Measurements from ENCODE around the gene THADA. TPM values are rescaled to one million over a fixed set of nuclear protein-coding genes. Genes with fewer than 3 reads are reported as not detected.

THADA gene
- total and polyA plus RNA-seq, 7 experiments from 2014 or later: 11.7 to 43.0 (median 39.6) TPM

GRCh38 chr2:43481927-43482542 lies 113.8 kb downstream of the THADA start:
- no peaks in the 10 kb centered on the region for H3K27me3 Mint-ChIP-seq
- H3K36me3 Mint-ChIP-seq: peaks cover 7 to 23% (median 12%) of the 10 kb centered on the region in 5 donors
- H3K4me1 ChIP-seq (ENCODE audit: control insufficient read depth in 2 of 2, insufficient read depth in 2 of 2, low read length in 2 of 2): peaks cover 0 to 21% of the 10 kb centered on the region in 2 donors
- no peaks in the 10 kb centered on the region for H3K9me3 Mint-ChIP-seq
- DNase-seq: no peak
- H3K4me3 ChIP-seq (ENCODE audit: low read length): no peak overlapping the region
- intact Hi-C loops (cut with micrococcal nuclease): loop anchor here in 1 of 2 donors (5.0 kb wide), 1 partner anchor 655 kb away; no protein-coding TSS in a partner anchor
- ChIA-PET CTCF (interaction anchor here (0.7 to 2.2 kb wide), 6 partner anchors 10 to 536 kb away, joined by 3 to 8 read pairs (median 6); no protein-coding TSS in a partner anchor), POLR2A (no interaction called here)
- no peaks in the 10 kb centered on the region for H3K9me3 ChIP-seq (ENCODE audit: control insufficient read depth in 2 of 3, low read length in 3 of 3)
- H3K27me3 ChIP-seq (ENCODE audit: control insufficient read depth in 2 of 2, insufficient read depth in 2 of 2, low read length in 2 of 2): no peaks in the 10 kb centered on the region
- H3K36me3 ChIP-seq (ENCODE audit: control insufficient read depth in 2 of 3, insufficient read depth in 3 of 3, low read length in 3 of 3): peaks cover 0 to 12% (median 0%) of the 10 kb centered on the region in 3 experiments
- no peak overlapping the region for H3K4me3 Mint-ChIP-seq
- no peak overlapping the region for H3K27ac Mint-ChIP-seq
- peaks cover 0 to 13% (median 0%) of the 10 kb centered on the region in 7 donors for H3K4me1 Mint-ChIP-seq
- ATAC-seq: no peak
- H3K27ac ChIP-seq (ENCODE audit: low read depth, low read length): no peak overlapping the region

GRCh38 chr2:43480874-43481273 lies 115.0 kb downstream of the THADA start:
- no peak overlapping the region for H3K4me3 ChIP-seq (ENCODE audit: low read length)
- ChIA-PET POLR2A (interaction anchor here (0.6 kb wide), 1 partner anchor 547 kb away, joined by 3 read pairs; no protein-coding TSS in a partner anchor), CTCF (interaction anchor here (1.4 to 2.2 kb wide), 3 partner anchors 11 to 533 kb away, joined by 4 to 7 read pairs (median 6); no protein-coding TSS in a partner anchor)
- Mint-ChIP-seq H3K27me3 (no peaks in the 10 kb centered on the region), H3K36me3 (peaks cover 7 to 27% (median 12%) of the 10 kb centered on the region in 5 donors), H3K9me3 (no peaks in the 10 kb centered on the region), H3K4me3 (no peak overlapping the region), H3K27ac (no peak overlapping the region), H3K4me1 (peaks cover 0 to 11% (median 0%) of the 10 kb centered on the region in 7 donors)
- peaks cover 0 to 21% of the 10 kb centered on the region in 2 donors for H3K4me1 ChIP-seq (ENCODE audit: control insufficient read depth in 2 of 2, insufficient read depth in 2 of 2, low read length in 2 of 2)
- no peak for ATAC-seq
- intact Hi-C loops (cut with micrococcal nuclease): loop anchor here in 1 of 2 donors (5.0 kb wide), 1 partner anchor 654 kb away; no protein-coding TSS in a partner anchor
- no peaks in the 10 kb centered on the region for H3K9me3 ChIP-seq (ENCODE audit: control insufficient read depth in 2 of 3, low read length in 3 of 3)
- no peak overlapping the region for H3K27ac ChIP-seq (ENCODE audit: low read depth, low read length)
- no peak for DNase-seq
- H3K36me3 ChIP-seq (ENCODE audit: control insufficient read depth in 2 of 3, insufficient read depth in 3 of 3, low read length in 3 of 3): peaks cover 0 to 12% (median 0%) of the 10 kb centered on the region in 3 experiments
- H3K27me3 ChIP-seq (ENCODE audit: control insufficient read depth in 2 of 2, insufficient read depth in 2 of 2, low read length in 2 of 2): no peaks in the 10 kb centered on the region

- ChIA-PET CTCF (interaction anchor here (1.1 kb wide), 1 partner anchor 531 kb away, joined by 3 read pairs; no protein-coding TSS in a partner anchor), POLR2A (no interaction called here)
- Mint-ChIP-seq H3K27ac (no peak overlapping the region), H3K27me3 (no peaks in the 10 kb centered on the region), H3K4me3 (no peak overlapping the region), H3K4me1 (peaks cover 0 to 7% (median 0%) of the 10 kb centered on the region in 7 donors), H3K9me3 (no peaks in the 10 kb centered on the region), H3K36me3 (peaks cover 10 to 42% (median 25%) of the 10 kb centered on the region in 5 donors)
- H3K9me3 ChIP-seq (ENCODE audit: control insufficient read depth in 2 of 3, low read length in 3 of 3): no peaks in the 10 kb centered on the region
- H3K4me1 ChIP-seq (ENCODE audit: control insufficient read depth in 2 of 2, insufficient read depth in 2 of 2, low read length in 2 of 2): peaks cover 0 to 6% of the 10 kb centered on the region in 2 donors
- no peak overlapping the region for H3K27ac ChIP-seq (ENCODE audit: low read depth, low read length)
- intact Hi-C loops (cut with micrococcal nuclease): no loop called here
- no peaks in the 10 kb centered on the region for H3K27me3 ChIP-seq (ENCODE audit: control insufficient read depth in 2 of 2, insufficient read depth in 2 of 2, low read length in 2 of 2)
- H3K36me3 ChIP-seq (ENCODE audit: control insufficient read depth in 2 of 3, insufficient read depth in 3 of 3, low read length in 3 of 3): peaks cover 0 to 15% (median 0%) of the 10 kb centered on the region in 3 experiments
- DNase-seq (no peak), ATAC-seq (no peak)
- no peak overlapping the region for H3K4me3 ChIP-seq (ENCODE audit: low read length)
Measured at GRCh38 chr2:43478412-43479086, 117.3 kb downstream of the THADA start.

GRCh38 chr2:43475922-43476321 lies 119.9 kb downstream of the THADA start:
- Mint-ChIP-seq H3K36me3 (peaks cover 3 to 35% (median 19%) of the 10 kb centered on the region in 5 donors), H3K4me1 (no peaks in the 10 kb centered on the region), H3K4me3 (no peak overlapping the region), H3K9me3 (no peaks in the 10 kb centered on the region), H3K27ac (no peak overlapping the region), H3K27me3 (no peaks in the 10 kb centered on the region)
- no peaks in the 10 kb centered on the region for H3K27me3 ChIP-seq (ENCODE audit: control insufficient read depth in 2 of 2, insufficient read depth in 2 of 2, low read length in 2 of 2)
- no peaks in the 10 kb centered on the region for H3K9me3 ChIP-seq (ENCODE audit: control insufficient read depth in 2 of 3, low read length in 3 of 3)
- H3K36me3 ChIP-seq (ENCODE audit: control insufficient read depth in 2 of 3, insufficient read depth in 3 of 3, low read length in 3 of 3): peaks cover 0 to 12% (median 0%) of the 10 kb centered on the region in 3 experiments
- intact Hi-C loops (cut with micrococcal nuclease): no loop called here
- no peaks in the 10 kb centered on the region for H3K4me1 ChIP-seq (ENCODE audit: control insufficient read depth in 2 of 2, insufficient read depth in 2 of 2, low read length in 2 of 2)
- ATAC-seq (no peak), DNase-seq (no peak)
- ChIA-PET CTCF (no interaction called here), POLR2A (no interaction called here)
- H3K4me3 ChIP-seq (ENCODE audit: low read length): no peak overlapping the region
- no peak overlapping the region for H3K27ac ChIP-seq (ENCODE audit: low read depth, low read length)

GRCh38 chr2:43475137-43475846 lies 120.5 kb downstream of the THADA start:
- ChIA-PET POLR2A (no interaction called here), CTCF (interaction anchor here (0.5 kb wide), 1 partner anchor 66 kb away, joined by 4 read pairs; no protein-coding TSS in a partner anchor)
- intact Hi-C loops (cut with micrococcal nuclease): no loop called here

GRCh38 chr2:43474273-43474672 lies 121.6 kb downstream of the THADA start:
- Histone ChIP-seq H3K4me3 (ENCODE audit: low read length) (no peak overlapping the region), H3K36me3 (ENCODE audit: control insufficient read depth in 2 of 3, insufficient read depth in 3 of 3, low read length in 3 of 3) (peaks cover 0 to 6% (median 0%) of the 10 kb centered on the region in 3 experiments), H3K27me3 (ENCODE audit: control insufficient read depth in 2 of 2, insufficient read depth in 2 of 2, low read length in 2 of 2) (no peaks in the 10 kb centered on the region), H3K27ac (ENCODE audit: low read depth, low read length) (no peak overlapping the region), H3K9me3 (ENCODE audit: control insufficient read depth in 2 of 3, low read length in 3 of 3) (no peaks in the 10 kb centered on the region), H3K4me1 (ENCODE audit: control insufficient read depth in 2 of 2, insufficient read depth in 2 of 2, low read length in 2 of 2) (no peaks in the 10 kb centered on the region)
- H3K4me1 Mint-ChIP-seq: no peaks in the 10 kb centered on the region
- H3K9me3 Mint-ChIP-seq: no peaks in the 10 kb centered on the region
- H3K36me3 Mint-ChIP-seq: peaks cover 3 to 37% (median 18%) of the 10 kb centered on the region in 5 donors
- H3K27ac Mint-ChIP-seq: no peak overlapping the region
- no peak for ATAC-seq
- DNase-seq: no peak
- POLR2A ChIA-PET: no interaction called here
- H3K27me3 Mint-ChIP-seq: no peaks in the 10 kb centered on the region
- intact Hi-C loops (cut with micrococcal nuclease): no loop called here
- CTCF ChIA-PET: no interaction called here
- H3K4me3 Mint-ChIP-seq: no peak overlapping the region

More at GRCh38 chr2:43475137-43475846, 120.5 kb downstream of the THADA start:
- Histone ChIP-seq H3K27ac (ENCODE audit: low read depth, low read length) (no peak overlapping the region), H3K27me3 (ENCODE audit: control insufficient read depth in 2 of 2, insufficient read depth in 2 of 2, low read length in 2 of 2) (no peaks in the 10 kb centered on the region), H3K9me3 (ENCODE audit: control insufficient read depth in 2 of 3, low read length in 3 of 3) (no peaks in the 10 kb centered on the region), H3K4me3 (ENCODE audit: low read length) (no peak overlapping the region), H3K36me3 (ENCODE audit: control insufficient read depth in 2 of 3, insufficient read depth in 3 of 3, low read length in 3 of 3) (peaks cover 0 to 13% (median 0%) of the 10 kb centered on the region in 3 experiments), H3K4me1 (ENCODE audit: control insufficient read depth in 2 of 2, insufficient read depth in 2 of 2, low read length in 2 of 2) (no peaks in the 10 kb centered on the region)
- H3K4me1 Mint-ChIP-seq: no peaks in the 10 kb centered on the region
- ATAC-seq: no peak
- peaks cover 3 to 38% (median 20%) of the 10 kb centered on the region in 5 donors for H3K36me3 Mint-ChIP-seq
- H3K4me3 Mint-ChIP-seq: no peak overlapping the region
- no peak overlapping the region for H3K27ac Mint-ChIP-seq
- no peaks in the 10 kb centered on the region for H3K27me3 Mint-ChIP-seq
- H3K9me3 Mint-ChIP-seq: no peaks in the 10 kb centered on the region
- DNase-seq: no peak
